ENCODE data around the gene ZSCAN12.

DNA sequence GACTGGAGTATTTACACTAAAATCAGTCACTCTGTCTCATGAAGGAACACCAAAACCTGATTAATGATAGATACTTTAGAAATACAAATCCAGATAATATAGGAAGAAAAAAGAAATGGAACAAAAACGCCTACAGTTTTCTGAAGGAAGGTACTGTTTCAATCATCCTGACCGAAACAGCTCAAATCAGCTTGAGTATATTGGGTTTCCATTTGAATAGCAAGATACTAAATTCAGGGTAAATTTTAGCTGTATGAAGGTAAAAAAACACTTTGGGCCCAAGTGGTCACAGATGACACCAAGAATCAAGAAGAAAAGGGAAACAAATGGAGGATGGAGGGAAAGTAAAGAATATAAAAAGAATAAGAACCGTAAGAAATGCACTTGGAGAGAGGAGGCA, 36.9 kb upstream of the ZSCAN12 start:
- TF ChIP-seq, protein P1, sequence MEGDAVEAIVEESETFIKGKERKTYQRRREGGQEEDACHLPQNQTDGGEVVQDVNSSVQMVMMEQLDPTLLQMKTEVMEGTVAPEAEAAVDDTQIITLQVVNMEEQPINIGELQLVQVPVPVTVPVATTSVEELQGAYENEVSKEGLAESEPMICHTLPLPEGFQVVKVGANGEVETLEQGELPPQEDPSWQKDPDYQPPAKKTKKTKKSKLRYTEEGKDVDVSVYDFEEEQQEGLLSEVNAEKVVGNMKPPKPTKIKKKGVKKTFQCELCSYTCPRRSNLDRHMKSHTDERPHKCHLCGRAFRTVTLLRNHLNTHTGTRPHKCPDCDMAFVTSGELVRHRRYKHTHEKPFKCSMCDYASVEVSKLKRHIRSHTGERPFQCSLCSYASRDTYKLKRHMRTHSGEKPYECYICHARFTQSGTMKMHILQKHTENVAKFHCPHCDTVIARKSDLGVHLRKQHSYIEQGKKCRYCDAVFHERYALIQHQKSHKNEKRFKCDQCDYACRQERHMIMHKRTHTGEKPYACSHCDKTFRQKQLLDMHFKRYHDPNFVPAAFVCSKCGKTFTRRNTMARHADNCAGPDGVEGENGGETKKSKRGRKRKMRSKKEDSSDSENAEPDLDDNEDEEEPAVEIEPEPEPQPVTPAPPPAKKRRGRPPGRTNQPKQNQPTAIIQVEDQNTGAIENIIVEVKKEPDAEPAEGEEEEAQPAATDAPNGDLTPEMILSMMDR (conservative IDR thresholded peaks at IDR 0.05; ENCODE audit: low read length) = no peak
- no peak for TF ChIP-seq EZH2phosphoT487 (IDR thresholded peaks at IDR 0.05; ENCODE audit: borderline replicate concordance, low read depth, low read length)
